ENCODE measurements around the gene PRPH2. TPM values are rescaled to one million over a fixed set of nuclear protein-coding genes. Genes with fewer than 3 reads are reported as not detected.

Gene PRPH2, protein sequence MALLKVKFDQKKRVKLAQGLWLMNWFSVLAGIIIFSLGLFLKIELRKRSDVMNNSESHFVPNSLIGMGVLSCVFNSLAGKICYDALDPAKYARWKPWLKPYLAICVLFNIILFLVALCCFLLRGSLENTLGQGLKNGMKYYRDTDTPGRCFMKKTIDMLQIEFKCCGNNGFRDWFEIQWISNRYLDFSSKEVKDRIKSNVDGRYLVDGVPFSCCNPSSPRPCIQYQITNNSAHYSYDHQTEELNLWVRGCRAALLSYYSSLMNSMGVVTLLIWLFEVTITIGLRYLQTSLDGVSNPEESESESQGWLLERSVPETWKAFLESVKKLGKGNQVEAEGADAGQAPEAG
- polyA plus RNA-seq (2012; ENCODE audit: low read depth, missing spikeins), result 0.04 TPM

DNA sequence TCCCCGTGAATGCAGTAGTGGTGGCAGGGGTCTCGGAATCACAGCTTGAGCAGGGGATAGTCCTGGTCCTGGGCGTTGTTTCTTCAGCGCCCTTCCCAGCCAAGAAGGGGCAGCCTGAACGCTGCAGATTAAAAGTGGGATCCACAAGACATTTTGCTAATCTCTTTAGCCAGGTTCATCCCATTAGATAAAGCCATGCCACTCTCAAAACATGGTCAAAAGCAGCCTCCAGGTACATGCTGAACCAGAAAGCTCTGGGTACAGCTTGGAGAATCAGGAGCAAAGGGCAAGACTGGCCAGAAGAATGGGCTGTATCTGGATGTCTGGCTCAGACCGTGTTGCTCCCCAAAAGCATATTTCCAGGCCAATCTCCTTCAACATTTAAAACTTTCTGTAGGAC lies at the start of gene PRPH2:
Gene PRPH2 (minus strand): TSS at position 101 of the 400 bp plus-strand sequence. CDS start 263 bp downstream, outside the sequence.
- no peak for FAIRE-seq
- TF ChIP-seq POU2F2 (IDR thresholded peaks at IDR 0.05; ENCODE audit: low read depth, low read length) (no peak), TAF1 (IDR thresholded peaks at IDR 0.05; ENCODE audit: low read depth, low read length) (no peak), POLR2AphosphoS5 (IDR thresholded peaks at IDR 0.05; ENCODE audit: low read depth, low read length) (no peak), POLR2A (IDR thresholded peaks at IDR 0.05; ENCODE audit: low read depth, low read length) (no peak), PAX5 (IDR thresholded peaks at IDR 0.05; ENCODE audit: insufficient read depth, low read length, severe bottlenecking) (no peak), SPI1 (IDR thresholded peaks at IDR 0.05; ENCODE audit: low read depth, low read length) (no peak)
- no peak for DNase-seq (ENCODE audit: insufficient read length, low spot score)

DNA sequence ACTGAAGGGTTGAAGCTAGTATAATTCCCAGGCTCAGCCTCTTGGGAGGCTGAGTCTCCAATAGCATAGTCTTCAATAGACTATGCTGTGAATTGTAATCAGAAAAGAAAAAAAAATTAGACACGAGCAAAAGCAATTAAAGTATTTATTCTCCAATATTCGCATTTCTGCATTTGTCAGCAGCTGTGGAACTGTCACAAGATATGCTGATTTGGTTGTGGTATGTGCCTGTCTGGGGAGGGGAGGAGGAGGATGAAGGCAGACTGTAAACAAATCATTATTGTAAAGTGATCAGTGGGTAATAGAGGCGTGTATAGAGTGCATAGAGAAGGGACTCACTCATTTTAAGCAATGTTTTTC lies 49.3 kb upstream of the PRPH2 start:
- peak; percentile 26 for FAIRE-seq

DNA sequence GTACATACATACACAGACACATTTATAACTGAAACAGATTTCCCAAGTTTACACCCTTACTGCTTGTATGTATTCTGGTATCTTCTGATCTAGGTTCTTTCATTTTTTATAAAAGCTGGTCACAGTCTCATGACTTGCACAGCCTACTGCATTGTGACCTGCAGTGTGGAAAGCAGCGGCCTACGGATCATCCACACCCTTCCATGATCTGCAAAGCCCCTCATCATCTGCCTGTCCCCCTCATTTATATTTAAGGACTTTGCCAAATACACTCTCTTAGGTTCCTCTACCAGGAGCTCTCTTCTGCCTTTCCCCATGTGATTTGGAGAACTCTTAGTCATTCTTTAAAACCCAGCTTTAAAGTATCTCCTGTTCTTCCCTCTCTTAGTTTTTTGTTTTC lies 47.4 kb upstream of the PRPH2 start:
- FAIRE-seq (no peak), DNase-seq (ENCODE audit: insufficient read length, low spot score) (no peak)
- no peak for TF ChIP-seq PAX5 (IDR thresholded peaks at IDR 0.05; ENCODE audit: insufficient read depth, low read length, severe bottlenecking)
- TF ChIP-seq SPI1 (IDR thresholded peaks at IDR 0.05; ENCODE audit: low read depth, low read length), result no peak
- TF ChIP-seq POLR2A (IDR thresholded peaks at IDR 0.05; ENCODE audit: low read depth, low read length), result no peak
- no peak for TF ChIP-seq POU2F2 (IDR thresholded peaks at IDR 0.05; ENCODE audit: low read depth, low read length)
- no peak for TF ChIP-seq TAF1 (IDR thresholded peaks at IDR 0.05; ENCODE audit: low read depth, low read length)
- TF ChIP-seq POLR2AphosphoS5 (IDR thresholded peaks at IDR 0.05; ENCODE audit: low read depth, low read length), result no peak

More for the DNA sequence above, 49.3 kb upstream of the PRPH2 start:
- TF ChIP-seq POU2F2 (IDR thresholded peaks at IDR 0.05; ENCODE audit: low read depth, low read length) (no peak), PAX5 (IDR thresholded peaks at IDR 0.05; ENCODE audit: insufficient read depth, low read length, severe bottlenecking) (no peak), POLR2AphosphoS5 (IDR thresholded peaks at IDR 0.05; ENCODE audit: low read depth, low read length) (no peak), SPI1 (IDR thresholded peaks at IDR 0.05; ENCODE audit: low read depth, low read length) (no peak), POLR2A (IDR thresholded peaks at IDR 0.05; ENCODE audit: low read depth, low read length) (no peak), TAF1 (IDR thresholded peaks at IDR 0.05; ENCODE audit: low read depth, low read length) (no peak)
- DNase-seq (ENCODE audit: insufficient read length, low spot score), result no peak

- FAIRE-seq (no peak), DNase-seq (ENCODE audit: insufficient read length, low spot score) (no peak)
- TF ChIP-seq POLR2AphosphoS5 (IDR thresholded peaks at IDR 0.05; ENCODE audit: low read depth, low read length), result no peak
- TF ChIP-seq POLR2A (IDR thresholded peaks at IDR 0.05; ENCODE audit: low read depth, low read length), result no peak
- no peak for TF ChIP-seq POU2F2 (IDR thresholded peaks at IDR 0.05; ENCODE audit: low read depth, low read length)
- TF ChIP-seq PAX5 (IDR thresholded peaks at IDR 0.05; ENCODE audit: insufficient read depth, low read length, severe bottlenecking), result no peak
- TF ChIP-seq TAF1 (IDR thresholded peaks at IDR 0.05; ENCODE audit: low read depth, low read length), result no peak
- TF ChIP-seq SPI1 (IDR thresholded peaks at IDR 0.05; ENCODE audit: low read depth, low read length), result no peak
Measured at GRCh38 chr6:42769051-42769450, 46.7 kb upstream of the PRPH2 start.

DNA sequence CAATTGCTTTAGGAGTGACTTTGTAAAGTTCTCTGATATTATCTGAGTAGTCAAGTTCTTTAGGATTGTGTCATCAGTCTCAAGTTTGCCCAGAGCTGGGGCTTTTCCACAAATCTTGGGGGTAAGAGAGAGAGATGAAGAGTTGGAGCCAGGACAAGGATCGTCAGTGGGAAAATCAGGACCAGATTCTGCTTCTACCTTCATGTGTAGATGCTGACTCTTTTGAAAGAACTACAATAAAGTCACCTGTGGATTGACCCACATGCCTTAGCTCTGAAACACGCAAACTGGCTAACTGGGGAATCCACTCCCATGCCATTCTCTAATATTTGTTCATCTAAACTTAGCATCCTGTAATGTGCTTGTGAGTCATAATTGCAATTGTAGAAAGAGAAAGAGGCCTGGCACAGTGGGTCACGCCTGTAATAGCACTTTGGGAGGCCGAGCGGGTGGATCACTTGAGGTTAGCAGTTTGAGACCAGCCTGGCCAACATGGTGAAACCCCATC lies 43.8 kb upstream of the PRPH2 start:
- FAIRE-seq (no peak), DNase-seq (ENCODE audit: insufficient read length, low spot score) (no peak)
- TF ChIP-seq SPI1 (IDR thresholded peaks at IDR 0.05; ENCODE audit: low read depth, low read length), result no peak

DNA sequence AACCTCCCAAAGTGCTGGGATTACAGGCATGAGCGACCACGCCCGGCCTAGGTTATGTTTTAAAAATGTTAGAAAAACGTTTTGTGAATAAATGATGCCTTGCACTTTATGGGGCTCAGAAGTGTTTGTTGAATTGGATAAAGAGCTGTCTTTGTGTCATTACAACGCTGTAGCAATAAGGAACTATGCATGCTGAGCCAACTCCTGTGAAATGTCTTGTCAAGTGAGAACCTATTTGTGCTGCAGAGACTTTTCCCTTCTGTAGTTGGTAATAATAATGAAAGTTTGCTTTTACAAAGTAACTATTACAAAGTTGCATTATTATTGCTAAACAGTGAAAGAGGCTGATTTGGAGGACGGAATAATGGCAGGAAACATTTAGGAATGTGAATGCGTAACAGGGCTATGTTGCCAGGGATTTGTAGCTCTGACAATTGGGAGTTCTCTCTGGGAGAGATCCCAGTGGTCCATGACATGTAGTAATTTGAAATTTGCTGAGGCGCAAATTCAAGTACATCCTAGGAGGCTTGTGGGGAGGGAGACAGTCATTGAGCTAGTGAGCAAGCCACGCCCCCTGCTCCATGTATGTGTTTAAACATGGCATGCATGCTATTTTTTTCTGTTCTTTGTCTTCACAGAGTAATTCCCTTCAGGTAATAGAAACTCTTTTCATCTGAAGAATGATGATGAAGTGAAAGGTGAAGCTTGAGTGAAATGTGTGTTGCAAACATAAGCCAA lies 42.7 kb upstream of the PRPH2 start:
- TF ChIP-seq POU2F2 (IDR thresholded peaks at IDR 0.05; ENCODE audit: low read depth, low read length) (no peak), TAF1 (IDR thresholded peaks at IDR 0.05; ENCODE audit: low read depth, low read length) (no peak), PAX5 (IDR thresholded peaks at IDR 0.05; ENCODE audit: insufficient read depth, low read length, severe bottlenecking) (no peak), SPI1 (IDR thresholded peaks at IDR 0.05; ENCODE audit: low read depth, low read length) (no peak), POLR2AphosphoS5 (IDR thresholded peaks at IDR 0.05; ENCODE audit: low read depth, low read length) (no peak)
- no peak for DNase-seq (ENCODE audit: insufficient read length, low spot score)
- FAIRE-seq, result no peak

GRCh38 chr6:42762950-42763349 lies 40.6 kb upstream of the PRPH2 start:
- DNase-seq (ENCODE audit: insufficient read length, low spot score), result no peak
- FAIRE-seq, result no peak
- no peak for TF ChIP-seq POU2F2 (IDR thresholded peaks at IDR 0.05; ENCODE audit: low read depth, low read length)
- no peak for TF ChIP-seq POLR2A (IDR thresholded peaks at IDR 0.05; ENCODE audit: low read depth, low read length)
- TF ChIP-seq PAX5 (IDR thresholded peaks at IDR 0.05; ENCODE audit: insufficient read depth, low read length, severe bottlenecking), result no peak
- TF ChIP-seq TAF1 (IDR thresholded peaks at IDR 0.05; ENCODE audit: low read depth, low read length), result no peak
- no peak for TF ChIP-seq POLR2AphosphoS5 (IDR thresholded peaks at IDR 0.05; ENCODE audit: low read depth, low read length)
- no peak for TF ChIP-seq SPI1 (IDR thresholded peaks at IDR 0.05; ENCODE audit: low read depth, low read length)

GRCh38 chr6:42762426-42762859 lies 40.0 kb upstream of the PRPH2 start:
- FAIRE-seq, result no peak
- TF ChIP-seq SPI1 (IDR thresholded peaks at IDR 0.05; ENCODE audit: low read depth, low read length) (no peak), POU2F2 (IDR thresholded peaks at IDR 0.05; ENCODE audit: low read depth, low read length) (no peak), POLR2AphosphoS5 (IDR thresholded peaks at IDR 0.05; ENCODE audit: low read depth, low read length) (no peak), TAF1 (IDR thresholded peaks at IDR 0.05; ENCODE audit: low read depth, low read length) (no peak), PAX5 (IDR thresholded peaks at IDR 0.05; ENCODE audit: insufficient read depth, low read length, severe bottlenecking) (no peak), POLR2A (IDR thresholded peaks at IDR 0.05; ENCODE audit: low read depth, low read length) (no peak)

DNA sequence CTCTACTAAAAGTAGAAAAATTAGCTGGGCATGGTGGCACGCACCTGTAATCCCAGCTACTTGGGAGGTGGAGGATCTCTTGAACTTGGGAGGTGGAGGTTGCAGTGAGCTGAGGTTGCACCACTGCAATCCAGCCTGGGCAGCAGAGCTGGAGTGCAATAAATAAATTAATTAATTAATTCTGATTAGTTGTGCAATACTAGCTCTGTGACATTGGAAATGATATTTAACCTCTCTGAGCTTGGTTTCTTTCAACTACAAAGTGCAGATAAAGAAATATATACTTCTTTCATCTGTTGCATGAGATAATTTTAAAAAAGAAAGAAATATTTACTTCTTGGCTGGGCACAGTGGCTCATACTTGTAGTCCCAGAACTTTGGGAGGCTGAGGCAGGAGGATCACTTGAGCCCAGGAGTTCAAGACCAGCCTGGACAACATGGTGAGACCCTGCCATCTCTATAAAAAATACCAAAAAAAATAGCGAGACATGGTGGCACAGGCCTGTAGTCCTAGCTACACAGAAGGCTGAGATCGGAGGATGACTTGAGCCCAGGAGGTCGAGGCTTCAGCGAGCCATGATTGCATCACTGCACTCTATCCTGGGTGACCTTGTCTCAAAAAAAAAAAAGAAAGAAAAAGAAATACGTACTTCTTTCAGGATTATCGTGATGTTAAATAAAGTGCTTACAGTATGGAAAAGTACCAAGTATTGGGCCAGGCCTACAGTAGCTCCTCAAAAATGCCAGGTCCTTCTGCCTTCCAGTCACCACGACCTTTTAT lies 39.1 kb upstream of the PRPH2 start:
- DNase-seq (ENCODE audit: insufficient read length, low spot score), result no peak
- TF ChIP-seq TAF1 (IDR thresholded peaks at IDR 0.05; ENCODE audit: low read depth, low read length), result no peak
- TF ChIP-seq POU2F2 (IDR thresholded peaks at IDR 0.05; ENCODE audit: low read depth, low read length), result no peak
- TF ChIP-seq PAX5 (IDR thresholded peaks at IDR 0.05; ENCODE audit: insufficient read depth, low read length, severe bottlenecking), result no peak
- TF ChIP-seq POLR2AphosphoS5 (IDR thresholded peaks at IDR 0.05; ENCODE audit: low read depth, low read length), result no peak
- no peak for TF ChIP-seq POLR2A (IDR thresholded peaks at IDR 0.05; ENCODE audit: low read depth, low read length)
- no peak for TF ChIP-seq SPI1 (IDR thresholded peaks at IDR 0.05; ENCODE audit: low read depth, low read length)
- no peak for FAIRE-seq

More at GRCh38 chr6:42762426-42762859, 40.0 kb upstream of the PRPH2 start:
- no peak for DNase-seq (ENCODE audit: insufficient read length, low spot score)
